ENCODE results near the gene SMIM28. TPM values are rescaled to one million over a fixed set of nuclear protein-coding genes. Genes with fewer than 3 reads are reported as not detected.

Gene SMIM28
- polyA plus RNA-seq, 1 donor from 2014 or later: not detected

DNA sequence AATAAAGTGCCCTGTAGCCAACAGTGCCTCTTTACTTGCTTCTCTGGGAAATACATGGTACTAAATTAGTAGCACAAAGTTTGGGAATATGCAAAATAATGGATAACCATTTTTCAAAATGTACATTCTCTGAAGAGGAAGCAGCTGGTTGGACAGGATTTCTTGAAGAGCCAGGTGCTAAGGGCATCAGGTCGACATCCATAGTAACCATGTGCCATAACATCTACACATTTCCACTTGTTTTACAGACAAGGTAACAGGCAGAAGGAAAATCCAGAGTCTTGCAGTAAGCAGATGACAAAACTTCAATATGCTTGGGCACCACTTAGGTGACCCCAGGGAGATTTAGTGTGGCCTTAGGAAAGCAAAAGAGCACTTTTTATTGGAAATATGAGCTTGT is 36.5 kb upstream of the SMIM28 start:
- Histone ChIP-seq H3K9me2 (ENCODE audit: insufficient read depth, low read length) (no peaks in the 10 kb centered on the region), H3K27me3 (ENCODE audit: insufficient read depth, low read depth, low read length) (no peaks in the 10 kb centered on the region), H3K4me3 (ENCODE audit: low read length) (no peak overlapping the region), H3K27ac (ENCODE audit: low read length) (no peak overlapping the region), H3K9me3 (ENCODE audit: low read length) (no peaks in the 10 kb centered on the region), H3K36me3 (ENCODE audit: insufficient read depth, low read length) (peaks cover 3% of the 10 kb centered on the region), H2AFZ (ENCODE audit: low read depth, low read length) (no peak overlapping the region), H4K20me1 (ENCODE audit: insufficient read depth) (no peaks in the 10 kb centered on the region), H3K4me2 (ENCODE audit: low read length) (no peak overlapping the region), H3K79me2 (replicated peaks; ENCODE audit: insufficient read depth, low read length) (no peaks in the 10 kb centered on the region), H3F3A (ENCODE audit: insufficient read depth, low read length, poor library complexity, severe bottlenecking) (no peaks in the 10 kb centered on the region), H3K9ac (ENCODE audit: low read length) (no peak overlapping the region)
- TF ChIP-seq POLR2AphosphoS5 (IDR thresholded peaks at IDR 0.05): no peak
- no peak for TF ChIP-seq EP300 (conservative IDR thresholded peaks at IDR 0.05; ENCODE audit: poor library complexity, severe bottlenecking)
- TF ChIP-seq EZH2 (IDR thresholded peaks at IDR 0.05; ENCODE audit: borderline replicate concordance, insufficient read depth, low read length, poor library complexity, severe bottlenecking): no peak
- TF ChIP-seq MXI1 (conservative IDR thresholded peaks at IDR 0.05; ENCODE audit: poor library complexity, severe bottlenecking): no peak
- TF ChIP-seq, protein P1, sequence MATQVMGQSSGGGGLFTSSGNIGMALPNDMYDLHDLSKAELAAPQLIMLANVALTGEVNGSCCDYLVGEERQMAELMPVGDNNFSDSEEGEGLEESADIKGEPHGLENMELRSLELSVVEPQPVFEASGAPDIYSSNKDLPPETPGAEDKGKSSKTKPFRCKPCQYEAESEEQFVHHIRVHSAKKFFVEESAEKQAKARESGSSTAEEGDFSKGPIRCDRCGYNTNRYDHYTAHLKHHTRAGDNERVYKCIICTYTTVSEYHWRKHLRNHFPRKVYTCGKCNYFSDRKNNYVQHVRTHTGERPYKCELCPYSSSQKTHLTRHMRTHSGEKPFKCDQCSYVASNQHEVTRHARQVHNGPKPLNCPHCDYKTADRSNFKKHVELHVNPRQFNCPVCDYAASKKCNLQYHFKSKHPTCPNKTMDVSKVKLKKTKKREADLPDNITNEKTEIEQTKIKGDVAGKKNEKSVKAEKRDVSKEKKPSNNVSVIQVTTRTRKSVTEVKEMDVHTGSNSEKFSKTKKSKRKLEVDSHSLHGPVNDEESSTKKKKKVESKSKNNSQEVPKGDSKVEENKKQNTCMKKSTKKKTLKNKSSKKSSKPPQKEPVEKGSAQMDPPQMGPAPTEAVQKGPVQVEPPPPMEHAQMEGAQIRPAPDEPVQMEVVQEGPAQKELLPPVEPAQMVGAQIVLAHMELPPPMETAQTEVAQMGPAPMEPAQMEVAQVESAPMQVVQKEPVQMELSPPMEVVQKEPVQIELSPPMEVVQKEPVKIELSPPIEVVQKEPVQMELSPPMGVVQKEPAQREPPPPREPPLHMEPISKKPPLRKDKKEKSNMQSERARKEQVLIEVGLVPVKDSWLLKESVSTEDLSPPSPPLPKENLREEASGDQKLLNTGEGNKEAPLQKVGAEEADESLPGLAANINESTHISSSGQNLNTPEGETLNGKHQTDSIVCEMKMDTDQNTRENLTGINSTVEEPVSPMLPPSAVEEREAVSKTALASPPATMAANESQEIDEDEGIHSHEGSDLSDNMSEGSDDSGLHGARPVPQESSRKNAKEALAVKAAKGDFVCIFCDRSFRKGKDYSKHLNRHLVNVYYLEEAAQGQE (IDR thresholded peaks at IDR 0.05; ENCODE audit: borderline replicate concordance): no peak
- TF ChIP-seq SMC3 (conservative IDR thresholded peaks at IDR 0.05; ENCODE audit: poor library complexity): no peak
- TF ChIP-seq, protein P2, sequence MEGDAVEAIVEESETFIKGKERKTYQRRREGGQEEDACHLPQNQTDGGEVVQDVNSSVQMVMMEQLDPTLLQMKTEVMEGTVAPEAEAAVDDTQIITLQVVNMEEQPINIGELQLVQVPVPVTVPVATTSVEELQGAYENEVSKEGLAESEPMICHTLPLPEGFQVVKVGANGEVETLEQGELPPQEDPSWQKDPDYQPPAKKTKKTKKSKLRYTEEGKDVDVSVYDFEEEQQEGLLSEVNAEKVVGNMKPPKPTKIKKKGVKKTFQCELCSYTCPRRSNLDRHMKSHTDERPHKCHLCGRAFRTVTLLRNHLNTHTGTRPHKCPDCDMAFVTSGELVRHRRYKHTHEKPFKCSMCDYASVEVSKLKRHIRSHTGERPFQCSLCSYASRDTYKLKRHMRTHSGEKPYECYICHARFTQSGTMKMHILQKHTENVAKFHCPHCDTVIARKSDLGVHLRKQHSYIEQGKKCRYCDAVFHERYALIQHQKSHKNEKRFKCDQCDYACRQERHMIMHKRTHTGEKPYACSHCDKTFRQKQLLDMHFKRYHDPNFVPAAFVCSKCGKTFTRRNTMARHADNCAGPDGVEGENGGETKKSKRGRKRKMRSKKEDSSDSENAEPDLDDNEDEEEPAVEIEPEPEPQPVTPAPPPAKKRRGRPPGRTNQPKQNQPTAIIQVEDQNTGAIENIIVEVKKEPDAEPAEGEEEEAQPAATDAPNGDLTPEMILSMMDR (IDR thresholded peaks at IDR 0.05; ENCODE audit: poor library complexity, severe bottlenecking): no peak
- no peak for TF ChIP-seq RAD21 (conservative IDR thresholded peaks at IDR 0.05)
- no peak for TF ChIP-seq TAF1 (IDR thresholded peaks at IDR 0.05; ENCODE audit: low read depth)

DNA sequence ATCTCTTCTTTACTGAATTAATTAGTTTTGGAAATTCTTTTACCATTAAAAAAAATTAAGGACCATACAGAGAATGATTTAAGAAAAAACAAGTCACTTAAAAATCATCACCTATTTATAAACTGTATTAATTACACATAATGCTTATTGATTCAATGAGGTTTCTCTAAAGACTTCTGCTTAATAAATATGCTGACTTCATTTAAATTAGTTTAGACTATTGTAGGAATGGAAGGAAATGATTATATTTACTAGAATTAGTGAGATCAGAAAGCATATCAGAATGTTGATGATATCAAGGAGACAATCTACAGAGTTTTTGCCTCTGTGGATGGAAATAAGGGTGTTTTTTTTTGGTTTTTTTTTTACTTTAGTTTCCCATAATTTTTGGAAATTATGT is 34.6 kb upstream of the SMIM28 start:
- H3K4me3 ChIP-seq (ENCODE audit: low read length): no peak overlapping the region
- H3K79me2 ChIP-seq (replicated peaks; ENCODE audit: insufficient read depth, low read length): no peaks in the 10 kb centered on the region
- H4K20me1 ChIP-seq (ENCODE audit: insufficient read depth): no peaks in the 10 kb centered on the region
- H3K9ac ChIP-seq (ENCODE audit: low read length): no peak overlapping the region
- no peaks in the 10 kb centered on the region for H3K9me3 ChIP-seq (ENCODE audit: low read length)
- no peaks in the 10 kb centered on the region for H3K36me3 ChIP-seq (ENCODE audit: insufficient read depth, low read length)
- no peak overlapping the region for H3K4me2 ChIP-seq (ENCODE audit: low read length)
- H3K27ac ChIP-seq (ENCODE audit: low read length): no peak overlapping the region
- H2AFZ ChIP-seq (ENCODE audit: low read depth, low read length): no peak overlapping the region
- H3F3A ChIP-seq (ENCODE audit: insufficient read depth, low read length, poor library complexity, severe bottlenecking): no peaks in the 10 kb centered on the region
- TF ChIP-seq EP300 (conservative IDR thresholded peaks at IDR 0.05; ENCODE audit: poor library complexity, severe bottlenecking): no peak
- no peak for TF ChIP-seq RAD21 (conservative IDR thresholded peaks at IDR 0.05)
- no peak for TF ChIP-seq MXI1 (conservative IDR thresholded peaks at IDR 0.05; ENCODE audit: poor library complexity, severe bottlenecking)
- no peak for TF ChIP-seq POLR2AphosphoS5 (IDR thresholded peaks at IDR 0.05)
- H3K27me3 ChIP-seq (ENCODE audit: insufficient read depth, low read depth, low read length): no peaks in the 10 kb centered on the region
- H3K9me2 ChIP-seq (ENCODE audit: insufficient read depth, low read length): no peaks in the 10 kb centered on the region
